Posterior vena cava (tissue), 2 donors: ENCODE results near the gene NINJ1. TPM values are rescaled to one million over a fixed set of nuclear protein-coding genes. Genes with fewer than 3 reads are reported as not detected.
"Not testable (repeated sequence)": the region's sequence is repeated elsewhere in the genome, so short reads cannot be mapped to it uniquely, and the experiment has no call there.

Experiments
- DNase-seq: peaks from one replicate; pipeline ENCODE4 v3.0.0-alpha.2; 2020; ENCODE audit warnings: low spot score
- intact Hi-C, 2 donors: fragments of 100-400 bp; cut with DNase I; formaldehyde crosslinking; loops; one replicate each; pipeline versions ENCODE4 v1.14.1 to v1.14.2; 2022 to 2023
- total RNA-seq, 2 donors: library from RNA; stranded (reverse); fragmentation: NEBNext Ultra II Directional; extraction: Animal tissue kit (Norgen Biotek cat#: 25700); gene quantifications; one replicate each; pipeline ENCODE4 v1.2.1, GENCODE V29; 2021
- donor health status: DM: yes; HTN: yes; CAD: no.
- donor health status: DM: yes; HTN: yes; CAD: no.

The NINJ1 gene
- total RNA-seq, 2 donors from 2014 or later: 30.6 to 39.5 TPM

DNA sequence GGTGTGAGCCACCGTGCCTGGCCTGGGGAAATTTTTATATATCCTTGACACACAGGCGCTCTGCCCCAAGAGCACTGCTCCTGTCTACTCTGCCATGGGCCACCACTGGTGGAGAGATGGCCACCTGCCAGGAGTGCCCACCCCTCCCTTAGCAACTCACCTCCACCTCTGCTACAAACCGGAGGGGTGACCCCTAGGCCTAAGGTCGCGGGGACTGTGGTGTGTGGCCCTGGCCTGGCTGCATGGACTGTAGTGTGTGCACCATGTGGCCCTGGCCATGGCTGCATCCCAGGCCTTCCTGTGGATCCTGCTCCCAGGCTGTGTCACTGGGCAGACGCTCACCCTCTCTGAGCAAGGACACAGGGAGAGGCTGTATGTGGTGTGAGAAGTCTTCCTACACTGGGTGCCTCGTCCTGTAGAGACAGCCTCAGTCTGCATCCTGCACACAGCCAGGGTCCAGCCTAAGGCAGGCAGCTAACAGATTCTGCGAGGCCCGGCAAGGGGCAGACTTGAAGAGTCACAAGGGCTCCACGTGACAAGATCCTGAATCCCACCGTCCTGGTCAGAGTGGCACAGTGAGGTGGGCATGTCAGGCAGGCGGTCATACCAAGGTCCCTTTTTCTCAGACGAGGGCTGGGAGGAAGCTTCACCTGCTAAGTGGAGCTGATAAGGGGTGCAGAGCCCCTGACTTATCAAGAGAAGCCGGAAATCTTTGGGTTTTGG is 10.3 kb downstream of the NINJ1 start:
- intact Hi-C loops: no loop called here
- peak; percentile 62 for DNase-seq

DNA sequence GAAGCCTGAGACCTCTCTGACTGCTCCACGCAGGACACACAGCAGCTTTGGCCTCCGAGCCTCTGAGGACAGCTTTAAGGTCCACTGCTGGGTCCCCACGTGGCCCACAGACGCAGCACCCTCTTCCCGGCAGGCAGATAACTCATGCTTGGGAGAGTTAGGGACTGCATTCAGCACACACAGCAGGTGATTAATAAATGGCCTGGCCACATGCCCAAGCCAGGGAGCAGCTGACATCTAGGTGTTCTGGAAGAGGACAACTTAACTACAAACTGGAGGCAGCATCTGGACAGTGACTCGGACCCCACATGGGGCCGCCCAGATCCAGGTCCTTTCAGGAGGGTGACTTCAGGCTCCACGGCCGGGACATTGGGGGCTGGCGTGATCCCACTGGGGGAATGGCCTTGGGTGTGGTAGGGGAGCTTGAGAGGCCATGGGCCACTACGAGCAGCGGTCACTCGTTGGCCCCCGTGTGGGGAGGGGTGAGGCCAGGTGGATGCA is 11.3 kb downstream of the NINJ1 start:
- peak; percentile 60 for DNase-seq
- intact Hi-C loops: no loop called here

DNA sequence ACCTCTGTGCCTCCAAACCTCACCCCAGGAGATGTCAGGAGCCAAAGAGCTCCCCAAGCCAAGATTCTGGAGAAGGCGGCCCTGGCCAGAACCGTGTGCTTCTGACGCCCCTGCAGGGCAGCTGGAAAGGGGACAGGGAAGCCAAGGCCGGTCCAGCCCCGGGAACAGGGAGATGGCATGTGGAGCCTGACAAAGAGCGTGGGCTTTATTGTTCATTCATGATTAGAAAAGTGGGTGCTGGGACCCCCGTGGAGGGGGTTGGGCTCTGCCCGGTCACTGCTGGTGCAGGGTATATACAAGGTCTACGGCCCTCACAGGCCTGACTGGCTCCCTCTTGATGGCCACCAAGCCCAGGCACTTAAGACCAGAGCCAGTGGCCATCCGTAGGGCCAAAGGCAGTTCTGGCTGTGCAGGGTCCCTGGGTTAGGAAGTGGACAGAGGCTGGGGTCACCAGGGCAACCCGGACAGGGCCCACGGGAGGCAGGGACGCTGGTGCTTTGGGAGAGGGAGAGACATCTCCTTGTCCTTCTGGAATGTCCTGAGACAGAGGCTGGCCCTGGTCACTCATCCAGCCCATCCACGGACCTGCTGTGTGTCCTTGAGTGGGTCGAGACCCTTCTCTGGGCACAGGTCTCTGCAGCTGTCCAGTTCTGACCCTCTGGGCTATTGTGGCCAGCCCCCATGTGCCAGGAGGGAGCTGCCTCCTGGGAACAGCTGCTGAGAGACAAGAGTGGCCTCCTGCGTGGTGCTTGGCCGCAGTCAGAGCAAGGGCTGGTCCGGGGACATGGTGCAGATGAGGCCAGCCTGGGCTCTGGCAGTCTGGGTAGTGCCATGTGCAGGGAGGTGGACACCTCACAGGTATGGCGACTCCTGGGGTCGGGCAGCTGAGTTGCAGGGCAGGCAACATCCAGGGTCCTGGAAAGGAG is 12.5 kb downstream of the NINJ1 start:
- DNase-seq: peak; percentile 71
- intact Hi-C loops: no loop called here

DNA sequence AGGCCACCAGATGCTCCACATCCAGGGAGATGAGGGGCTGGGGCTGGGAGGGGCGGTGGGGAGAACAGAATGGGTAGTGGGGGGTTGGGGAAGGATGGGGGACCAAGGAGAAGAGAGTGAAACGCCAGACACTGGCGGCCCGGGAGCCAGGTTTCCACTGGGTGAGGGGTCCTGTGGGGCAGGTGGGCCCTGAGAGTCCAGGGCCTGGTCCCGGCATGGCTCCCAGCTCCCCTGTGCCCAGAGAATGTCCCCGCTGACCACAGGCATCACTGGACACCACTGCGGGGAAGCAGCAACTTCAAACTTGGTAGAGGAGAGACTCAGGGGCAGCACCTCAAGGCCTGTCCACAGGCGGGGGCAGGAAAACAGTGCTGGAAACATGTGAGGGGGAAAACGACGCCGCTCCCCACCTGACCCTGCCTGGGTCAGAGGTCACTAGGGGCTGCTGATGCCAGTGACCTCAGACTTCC is 13.2 kb downstream of the NINJ1 start:
- intact Hi-C loops: no loop called here
- peak; percentile 79 for DNase-seq

DNA sequence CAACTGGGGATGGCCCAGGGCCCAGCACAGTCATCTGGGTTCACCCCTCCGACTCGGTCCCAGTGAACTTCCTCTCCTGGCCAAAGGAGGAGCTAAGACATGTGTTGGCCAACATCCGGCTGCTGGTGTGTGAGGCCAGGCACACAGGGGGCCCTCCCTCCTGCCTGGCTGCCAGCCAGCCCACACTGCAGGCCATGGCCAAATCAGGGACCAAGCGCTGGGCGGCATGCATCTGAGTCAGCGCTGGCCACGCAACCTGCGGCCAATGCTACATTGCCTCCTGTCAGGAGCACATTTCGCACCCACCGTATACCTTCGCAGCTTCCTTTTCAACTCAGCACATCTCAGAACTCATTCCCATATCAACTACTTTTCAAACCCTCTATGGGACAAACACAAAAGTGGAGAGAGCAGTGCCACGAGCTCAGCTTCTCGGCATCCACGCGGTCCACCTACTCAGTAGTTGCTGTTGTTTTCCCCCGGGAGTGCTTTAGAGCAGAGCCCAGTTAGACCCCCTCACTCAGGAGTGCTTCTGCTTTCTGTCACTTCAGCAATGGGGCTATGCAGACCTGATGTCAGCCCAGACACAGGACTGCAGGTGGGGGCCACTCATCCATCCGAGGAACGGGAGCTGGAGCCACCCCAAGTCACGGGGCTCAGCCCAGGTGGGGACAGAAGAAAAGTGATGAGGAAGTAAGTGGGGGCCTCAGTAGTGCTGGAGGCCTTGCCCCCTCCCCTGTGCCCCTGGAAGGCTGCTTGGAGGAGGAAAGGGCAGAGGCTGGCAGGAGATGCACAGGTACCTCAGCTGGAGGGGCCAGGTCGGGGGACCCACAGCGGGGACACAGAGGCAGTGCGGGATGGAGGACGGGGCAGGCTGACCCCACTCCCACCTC is 13.9 kb downstream of the NINJ1 start:
- DNase-seq: peak; percentile 97
- intact Hi-C loops: no loop called here

DNA sequence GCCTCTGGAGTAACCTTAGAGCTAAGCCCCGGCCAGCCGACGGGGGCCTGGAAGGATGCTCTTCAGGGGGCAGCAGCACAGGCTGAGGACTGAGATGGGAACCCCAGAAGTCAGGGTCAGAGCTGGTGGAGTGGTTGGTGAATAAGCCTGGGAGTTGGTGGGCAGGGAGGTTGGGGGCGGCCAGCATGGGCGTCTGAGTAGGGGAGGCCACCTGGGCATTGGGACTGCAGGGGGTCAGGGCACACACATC is 14.4 kb downstream of the NINJ1 start:
- intact Hi-C loops: no loop called here
- no peak for DNase-seq

DNA sequence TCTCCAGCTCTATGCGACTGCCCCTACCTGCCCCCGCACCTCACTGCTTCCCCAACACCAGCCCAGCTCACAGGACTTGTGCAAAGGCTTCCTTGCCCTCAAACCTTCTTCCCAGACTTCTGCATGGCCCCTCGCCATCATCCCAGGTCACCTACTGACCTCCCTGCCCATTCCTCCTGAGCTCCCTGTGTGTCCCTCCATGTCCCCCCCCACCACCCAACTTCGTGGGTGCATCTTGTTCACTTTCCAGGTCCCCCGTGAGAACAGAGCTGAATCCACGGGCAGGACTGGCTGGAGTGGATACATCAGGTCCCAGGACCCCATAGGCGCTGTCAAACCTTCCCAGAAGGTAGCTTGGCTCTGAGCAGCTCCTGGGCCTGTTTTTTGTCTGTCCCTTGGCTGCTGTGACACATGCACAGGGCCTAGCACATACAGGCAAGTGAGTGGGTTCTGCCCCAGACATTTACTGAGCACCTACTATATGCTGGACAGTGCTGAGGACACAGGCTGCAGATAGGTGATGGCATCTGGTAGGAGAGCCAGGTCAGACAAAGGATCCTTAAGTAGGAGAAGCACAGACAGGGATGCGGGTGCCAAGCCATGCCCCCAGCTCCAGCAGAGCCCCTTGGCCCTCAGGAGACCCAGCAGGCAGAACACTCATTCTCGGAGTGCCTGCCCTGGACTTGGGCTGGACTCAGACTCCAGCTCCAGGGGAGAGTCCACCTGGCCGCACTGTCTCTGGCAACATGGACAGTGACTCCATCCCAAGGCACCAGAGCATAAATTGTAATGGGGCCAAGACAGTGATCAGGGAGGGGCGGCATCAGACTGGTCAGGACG is 15.0 kb downstream of the NINJ1 start:
- peak; percentile 69 for DNase-seq
- intact Hi-C loops: no loop called here

DNA sequence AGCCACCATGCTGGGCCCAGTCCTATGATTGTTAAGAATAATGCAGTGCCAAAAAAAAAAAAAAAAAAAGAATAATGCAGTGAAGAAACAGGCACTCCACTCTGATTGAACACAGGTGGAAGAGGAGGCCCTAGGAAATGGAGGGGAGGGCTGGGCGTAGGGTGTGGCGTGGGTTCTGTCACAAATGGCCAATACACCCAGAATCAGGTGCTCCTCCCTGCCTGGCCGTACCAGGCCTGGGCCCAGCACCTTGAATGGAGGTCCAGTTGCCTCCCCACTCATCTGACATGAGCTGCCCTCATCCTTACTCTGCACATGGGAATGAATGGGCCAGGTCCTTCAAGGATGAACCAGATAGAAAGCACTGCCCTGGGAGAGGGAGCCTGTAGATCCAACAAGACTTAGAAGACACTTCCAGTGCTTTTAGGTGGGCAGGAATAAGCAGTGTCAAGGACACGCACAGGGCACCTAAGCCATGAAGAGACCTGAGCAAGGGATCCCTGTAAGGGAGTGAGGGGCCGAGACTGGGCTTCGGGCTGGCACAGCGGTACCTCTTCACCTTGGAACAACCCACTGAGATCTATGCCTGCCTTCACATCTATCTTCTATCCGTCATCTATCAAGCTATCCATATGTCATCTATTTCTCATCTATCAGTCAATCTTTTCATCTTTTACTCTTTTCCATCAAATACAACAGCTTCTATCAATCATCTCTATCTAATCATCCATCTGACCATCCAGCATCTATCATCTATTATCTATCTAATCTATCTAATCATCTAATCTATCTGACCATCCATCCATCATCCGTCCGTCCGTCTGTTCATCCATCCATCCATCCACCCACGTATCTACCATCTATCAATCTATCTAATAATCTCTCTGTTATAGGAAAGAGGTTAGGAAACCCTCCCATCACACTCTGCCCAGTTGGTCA is 15.9 kb downstream of the NINJ1 start:
- intact Hi-C loops: no loop called here
- peak; percentile 58 for DNase-seq

DNA sequence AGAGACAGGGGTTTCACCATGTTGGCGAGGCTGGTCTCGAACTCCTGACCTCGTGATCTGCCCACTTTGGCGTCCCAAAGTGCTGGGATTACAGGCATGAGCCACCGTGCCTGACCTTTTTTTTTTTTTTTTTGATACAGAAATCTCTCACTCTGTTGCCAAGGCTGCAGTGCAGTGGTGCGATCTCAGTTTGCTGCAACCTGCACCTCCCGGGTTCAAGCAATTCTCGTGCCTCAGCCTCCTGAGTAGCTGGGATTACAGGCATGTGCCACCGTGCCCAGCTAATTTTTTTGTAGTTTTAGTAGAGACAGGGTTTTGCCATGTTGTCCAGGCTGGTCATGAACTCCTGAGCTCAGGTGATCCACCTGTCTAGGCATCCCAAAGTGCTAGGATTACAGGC is 16.5 kb downstream of the NINJ1 start:
- intact Hi-C loops: not testable (repeated sequence)
- DNase-seq: peak; percentile 17

DNA sequence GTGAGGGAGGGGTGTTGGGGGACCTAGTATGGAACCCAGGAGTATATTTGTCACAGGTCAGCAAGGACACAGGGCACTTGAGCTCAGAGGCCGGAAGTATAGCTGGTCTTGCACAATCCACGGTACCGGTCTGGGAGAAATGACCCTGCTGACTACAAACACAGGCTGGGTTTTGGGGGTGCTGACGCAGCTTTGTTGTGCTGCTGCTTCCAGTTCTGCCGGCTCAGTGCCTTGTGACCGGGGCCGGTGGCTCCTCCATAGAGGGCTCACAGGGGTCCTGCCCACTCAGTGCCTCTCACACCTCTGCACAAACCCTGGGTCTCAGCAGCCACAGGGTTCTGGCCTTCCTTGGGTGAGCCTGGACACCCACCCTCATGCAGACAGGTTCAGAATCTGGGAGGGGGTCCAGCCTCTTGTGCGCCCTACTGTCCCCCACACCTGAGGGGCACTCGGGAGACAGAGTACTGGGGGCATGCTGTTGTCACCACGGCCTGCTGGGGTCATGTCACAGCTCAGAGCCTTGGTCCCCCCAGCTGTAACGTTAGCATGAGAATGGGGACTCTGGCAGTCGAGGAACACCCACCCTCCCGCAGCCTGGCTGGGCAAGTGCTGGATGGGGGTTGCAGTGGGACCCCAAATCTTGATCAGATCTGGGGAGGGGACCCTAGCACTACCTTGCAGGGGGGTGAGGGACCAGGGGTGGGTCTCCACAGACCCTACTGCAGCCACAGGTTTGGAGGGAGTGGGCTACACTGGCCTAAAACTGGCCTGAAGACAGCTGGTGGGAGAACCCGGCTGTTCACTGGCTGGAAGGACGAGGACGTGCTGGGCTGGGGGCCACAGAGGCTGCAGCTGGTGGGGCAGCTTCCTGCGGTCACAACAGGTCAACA is 17.7 kb downstream of the NINJ1 start:
- intact Hi-C loops: no loop called here
- peak; percentile 94 for DNase-seq

DNA sequence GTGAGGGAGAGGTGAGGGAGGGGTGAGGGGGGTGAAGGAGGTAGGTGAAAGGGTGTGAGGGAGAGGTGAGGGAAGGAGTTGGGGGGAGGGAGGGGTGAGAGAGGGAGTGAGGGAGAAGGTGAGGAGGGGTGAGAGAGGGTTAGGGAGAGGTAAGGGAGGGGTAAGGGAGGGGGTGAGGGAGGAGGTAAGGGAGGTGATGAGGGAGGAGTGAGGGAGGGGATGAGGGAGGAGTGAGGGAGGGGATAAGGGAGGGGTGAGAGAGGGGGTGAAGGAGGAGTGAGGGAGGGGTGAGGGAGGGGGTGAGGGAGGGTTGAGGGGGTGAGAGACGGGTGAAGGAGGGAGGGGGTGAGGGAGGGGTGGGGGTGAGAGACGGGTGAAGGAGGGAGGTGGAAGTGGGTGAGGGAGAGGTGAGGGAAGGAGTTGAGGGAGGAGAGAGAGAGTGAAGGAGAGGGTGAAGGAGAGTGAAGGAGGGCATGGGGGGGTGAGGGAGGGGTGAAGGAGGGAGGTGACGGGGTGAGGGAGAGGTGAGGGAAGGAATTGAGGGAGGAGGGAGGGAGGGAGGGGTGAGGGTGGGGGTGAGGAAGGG is 18.5 kb downstream of the NINJ1 start:
- no peak for DNase-seq
- intact Hi-C loops: no loop called here

DNA sequence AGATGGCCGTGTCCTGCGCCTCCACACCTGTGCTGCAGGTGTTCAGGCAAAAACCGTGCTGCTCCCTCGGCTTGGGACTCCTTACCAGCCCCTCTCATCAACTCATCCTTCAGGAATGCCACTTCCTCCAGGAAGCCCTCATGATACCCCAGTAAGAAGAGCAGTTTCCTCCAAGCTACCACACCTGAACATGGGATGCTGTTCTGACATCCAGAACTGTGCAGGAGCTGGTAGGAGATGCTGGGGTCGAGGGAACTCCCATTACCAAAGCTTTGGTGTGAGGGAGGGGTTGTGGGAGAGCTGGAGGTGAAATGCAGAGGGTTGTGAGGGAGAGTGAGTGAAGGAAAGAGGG is 19.1 kb downstream of the NINJ1 start:
- DNase-seq: no peak
- intact Hi-C loops: no loop called here

DNA sequence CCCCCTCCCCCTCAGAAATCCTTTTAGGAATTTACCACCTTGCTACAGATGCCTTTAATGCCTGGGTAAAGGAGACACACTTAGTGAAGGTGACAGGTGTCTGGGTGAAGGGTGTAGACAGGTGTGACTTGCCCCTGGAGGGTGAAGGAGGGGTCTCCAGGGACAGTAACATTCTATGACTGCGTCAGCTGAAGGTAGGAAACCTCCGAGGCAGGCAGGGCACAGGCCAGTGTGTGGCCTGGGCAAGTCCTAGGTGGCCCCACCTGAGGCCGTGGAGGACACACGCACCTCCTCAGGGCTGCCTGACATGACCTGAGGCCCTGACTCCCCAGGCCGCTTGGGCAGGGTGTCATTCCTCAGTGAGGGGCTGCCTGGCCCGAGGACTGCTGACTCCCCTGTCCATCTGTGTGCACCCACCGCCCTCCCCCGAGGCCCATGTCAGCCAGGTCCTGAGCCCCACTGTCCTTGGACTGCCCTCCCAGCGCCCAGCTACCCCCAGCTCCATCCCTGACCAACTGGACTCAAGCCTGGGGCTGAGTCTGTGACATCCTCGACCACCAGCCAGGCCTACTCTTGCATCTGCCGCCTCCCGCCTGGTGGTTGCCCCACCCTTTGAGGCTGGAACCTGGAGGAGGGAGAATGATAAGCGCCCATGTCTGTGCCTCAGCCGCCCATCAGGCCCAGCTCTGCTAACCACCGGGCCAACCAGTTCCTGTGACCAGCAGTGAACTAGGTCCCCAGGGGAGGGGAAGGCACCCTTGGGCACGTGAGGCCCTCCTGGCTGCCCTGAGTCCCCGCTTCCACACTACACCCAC is 19.7 kb downstream of the NINJ1 start:
- peak; percentile 77 for DNase-seq
- intact Hi-C loops: no loop called here

DNA sequence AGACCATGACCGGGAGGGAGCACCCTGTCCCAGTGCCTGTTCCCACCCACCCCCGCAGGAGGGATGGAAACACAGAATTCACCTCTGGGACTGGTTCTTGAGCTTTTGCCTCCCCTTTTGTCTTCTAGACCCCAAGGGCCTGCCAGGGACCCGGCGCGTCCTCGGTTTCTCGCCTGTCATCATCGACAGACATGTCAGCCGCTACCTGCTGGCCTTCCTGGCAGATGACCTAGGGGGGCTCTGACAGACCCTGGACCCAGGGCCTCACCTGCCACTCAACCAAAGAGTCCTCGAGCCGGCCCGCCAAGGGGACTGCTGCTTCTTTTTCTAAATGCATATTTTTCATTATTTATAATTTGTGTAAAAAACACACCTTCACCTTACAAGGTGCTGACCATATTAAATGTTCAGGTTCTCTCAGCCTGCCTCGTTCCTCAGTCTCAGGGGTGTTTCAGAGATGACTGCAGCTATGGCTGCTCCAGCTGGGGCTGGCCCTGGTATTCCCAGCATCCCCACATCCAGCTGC is 21.1 kb downstream of the NINJ1 start:
- intact Hi-C loops: no loop called here
- peak; percentile 66 for DNase-seq

DNA sequence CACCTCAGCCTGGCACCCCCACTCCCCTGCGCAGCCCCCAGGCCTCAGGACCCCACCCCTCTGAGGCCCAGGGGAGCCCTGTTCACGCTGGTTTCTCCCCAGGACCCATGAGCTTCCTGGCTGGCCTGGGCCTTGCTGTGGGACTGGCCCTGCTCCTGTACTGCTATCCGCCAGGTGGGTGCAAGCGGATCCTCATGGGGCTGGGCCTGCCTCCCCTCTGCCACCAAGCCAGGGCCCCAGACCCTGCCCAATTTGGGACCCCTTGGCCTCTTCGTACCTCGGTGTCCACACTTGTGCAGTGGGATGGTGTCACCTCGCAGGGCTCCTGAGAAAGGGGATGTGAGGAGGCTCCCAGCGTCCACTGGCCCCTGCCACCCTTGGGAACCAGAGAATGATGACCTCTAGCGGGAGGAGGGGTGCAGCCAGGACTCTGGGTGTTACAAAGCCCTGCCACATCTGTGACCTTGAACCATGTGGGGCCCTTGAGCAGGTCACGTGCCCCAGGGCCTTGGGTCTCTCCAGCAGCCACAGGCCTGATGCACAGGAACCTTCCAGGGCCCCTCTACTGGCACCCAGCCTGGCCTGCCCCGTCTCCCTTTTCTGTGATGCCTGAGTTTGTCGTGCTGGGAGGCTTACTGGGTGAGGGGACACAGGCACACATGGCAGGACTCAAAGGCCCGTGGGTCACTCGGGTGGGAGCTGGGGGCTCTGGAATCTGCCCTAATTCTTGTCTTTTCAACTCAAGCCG is 21.8 kb downstream of the NINJ1 start:
- peak; percentile 76 for DNase-seq
- intact Hi-C loops: no loop called here
